Liver (tissue), 9 donors: ENCODE measurements around the gene AXDND1. TPM values are rescaled to one million over a fixed set of nuclear protein-coding genes. Genes with fewer than 3 reads are reported as not detected.
"Not testable (repeated sequence)": the region's sequence is repeated elsewhere in the genome, so short reads cannot be mapped to it uniquely, and the experiment has no call there.

Experiments used
- DNase-seq: peaks from one replicate; pipeline ENCODE4 v3.0.0-alpha.2; 2017; ENCODE audit warnings: low spot score
- H3K27ac ChIP-seq, 2 donors: one replicate each; pipeline ENCODE4 v1.7.0; 2013; ENCODE audit warnings: inconsistent platforms in 2 of 2, low read length in 2 of 2, control low read depth in 1 of 2, low read depth in 1 of 2, mild to moderate bottlenecking in 1 of 2
- H3K27me3 ChIP-seq, 4 donors: one replicate each; pipeline versions ENCODE4 v1.6.1 to v1.7.0; 2013; ENCODE audit warnings: low read length in 3 of 4, inconsistent platforms in 1 of 4, mild to moderate bottlenecking in 1 of 4, moderate library complexity in 1 of 4; ENCODE audit not compliant: control insufficient read depth in 4 of 4, insufficient read depth in 4 of 4
- H3K36me3 ChIP-seq, 4 donors: one replicate each; pipeline versions ENCODE4 v1.6.1 to v1.7.0; 2013; ENCODE audit warnings: low read length in 3 of 4, mild to moderate bottlenecking in 3 of 4, low read depth in 1 of 4, moderate library complexity in 1 of 4; ENCODE audit not compliant: control insufficient read depth in 4 of 4, insufficient read depth in 3 of 4
- H3K4me1 ChIP-seq, 4 donors: one replicate each; pipeline versions ENCODE4 v1.6.1 to v1.7.0; 2013; ENCODE audit warnings: low read length in 3 of 4, mild to moderate bottlenecking in 3 of 4, moderate library complexity in 1 of 4; ENCODE audit not compliant: control insufficient read depth in 4 of 4, insufficient read depth in 4 of 4
- H3K4me3 ChIP-seq, 3 donors: one replicate each; pipeline versions ENCODE4 v1.6.1 to v1.7.0; 2013; ENCODE audit warnings: low read length in 3 of 3, control low read depth in 1 of 3, low read depth in 1 of 3, mild to moderate bottlenecking in 1 of 3
- H3K9ac ChIP-seq, 2 donors: one replicate each; pipeline ENCODE4 v1.7.0; 2013; ENCODE audit warnings: low read length in 2 of 2, mild to moderate bottlenecking in 2 of 2, moderate library complexity in 2 of 2, control low read depth in 1 of 2, low read depth in 1 of 2
- H3K9me3 ChIP-seq, 4 donors: one replicate each; pipeline versions ENCODE4 v1.6.1 to v1.7.0; 2013; ENCODE audit warnings: low read length in 3 of 4; ENCODE audit not compliant: control insufficient read depth in 4 of 4
- FOXA1 ChIP-seq: IDR thresholded peaks from 2 replicates; pipeline ENCODE4 v1.6.1; 2016; ENCODE audit warnings: antibody characterized with exemption
- FOXA2 ChIP-seq: IDR thresholded peaks from 2 replicates; pipeline ENCODE4 v1.6.1; 2016; ENCODE audit warnings: antibody characterized with exemption
- GABPA ChIP-seq, 2 donors: IDR thresholded peaks in 1 of 2; conservative IDR thresholded peaks in 1 of 2; 2 replicates each; pipeline ENCODE4 v1.6.1; 2016; ENCODE audit warnings: antibody characterized with exemption in 2 of 2, mild to moderate bottlenecking in 1 of 2, moderate library complexity in 1 of 2
- HNF4A ChIP-seq, 2 donors: conservative IDR thresholded peaks; 2 replicates each; pipeline ENCODE4 v1.6.1; 2016; ENCODE audit warnings: antibody characterized with exemption in 2 of 2, mild to moderate bottlenecking in 2 of 2
- HNF4G ChIP-seq: IDR thresholded peaks from 2 replicates; pipeline ENCODE4 v1.6.1; 2016; ENCODE audit warnings: antibody characterized with exemption
- JUND ChIP-seq, 2 donors: IDR thresholded peaks; 2 replicates each; pipeline ENCODE4 v1.6.1; 2016; ENCODE audit warnings: antibody characterized with exemption in 2 of 2
- NR2F2 ChIP-seq: IDR thresholded peaks from 2 replicates; pipeline ENCODE4 v1.6.1; 2016; ENCODE audit warnings: antibody characterized with exemption
- RAD21 ChIP-seq, 2 donors: IDR thresholded peaks; 2 replicates each; pipeline ENCODE4 v1.6.1; 2016; ENCODE audit warnings: antibody characterized with exemption in 2 of 2, mild to moderate bottlenecking in 2 of 2
- RXRA ChIP-seq, 2 donors: IDR thresholded peaks; 2 replicates each; pipeline ENCODE4 v1.6.1; 2017 to 2018; ENCODE audit warnings: antibody characterized with exemption in 2 of 2, mild to moderate bottlenecking in 1 of 2
- SP1 ChIP-seq: IDR thresholded peaks from 2 replicates; pipeline ENCODE4 v1.6.1; 2018; ENCODE audit warnings: antibody characterized with exemption, mild to moderate bottlenecking
- TAF1 ChIP-seq: conservative IDR thresholded peaks from 2 replicates; pipeline ENCODE4 v1.6.1; 2016; ENCODE audit warnings: antibody characterized with exemption, mild to moderate bottlenecking
- YY1 ChIP-seq: IDR thresholded peaks from 2 replicates; pipeline ENCODE4 v1.6.1; 2016; ENCODE audit warnings: antibody characterized with exemption, mild to moderate bottlenecking
- WGBS: extraction: QIAGEN DNeasy Blood & Tissue Kit; methylation state at CpG from one replicate; pipeline ENCODE4 v1.1.7; 2013; 5-methylcytosine and 5-hydroxymethylcytosine counted together
- polyA plus RNA-seq, 2 donors: library from polyadenylated mRNA; stranded (reverse) in 1 of 2; unstranded in 1 of 2; fragments of 200-250 nt in 1 of 2; fragments of >200 nt in 1 of 2; fragmentation: Nextera tagmentation in 1 of 2; extraction: Ambion mirVana in 1 of 2; gene quantifications; one replicate each; pipeline versions ENCODE4 v1.2.1 to v1.2.3, GENCODE V29; 2013 to 2015
- total RNA-seq, 2 donors: library from RNA; depleted of rRNA; stranded (reverse); fragments of >200 nt; gene quantifications; one replicate each; pipeline ENCODE4 v1.2.3, GENCODE V29; 2014
- TF ChIP-seq, protein P1 (sequence below): IDR thresholded peaks from 2 replicates; pipeline ENCODE4 v1.6.1; 2016; ENCODE audit warnings: antibody characterized with exemption
- TF ChIP-seq, protein P2 (sequence below): IDR thresholded peaks from 2 replicates; pipeline ENCODE4 v1.6.1; 2016; ENCODE audit warnings: antibody characterized with exemption
- TF ChIP-seq, protein P3 (sequence below): IDR thresholded peaks from 2 replicates; pipeline ENCODE4 v1.6.1; 2016; ENCODE audit warnings: antibody characterized with exemption, mild to moderate bottlenecking
- donor health status: healthy.
- donor health status: healthy.
- donor health status: healthy.
- donor health status: healthy.
- donor health status: healthy.

The AXDND1 gene
- total and polyA plus RNA-seq, 4 donors = 0.25 TPM; not detected in 3

DNA sequence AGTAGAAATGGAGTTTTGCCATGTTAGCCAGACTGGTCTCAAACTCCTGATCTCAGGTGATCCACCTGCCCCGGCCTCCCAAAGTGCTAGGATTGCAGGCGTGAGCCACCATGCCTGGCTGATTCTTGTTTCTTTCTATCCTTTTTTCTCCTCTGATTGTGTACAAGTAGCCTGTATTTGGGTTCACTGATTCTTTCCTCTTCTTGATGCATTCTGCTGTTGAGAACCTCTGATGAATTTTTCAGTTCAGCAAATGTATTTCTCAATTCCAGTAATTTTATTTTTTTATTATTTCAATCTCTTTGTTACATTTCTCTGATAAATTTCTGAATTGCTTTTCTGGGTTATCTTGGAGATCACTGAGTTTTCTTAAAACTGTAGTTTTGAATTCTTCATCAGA lies 58.8 kb downstream of the AXDND1 start:
- Histone ChIP-seq H3K36me3 (no peaks in the 10 kb centered on the region), H3K4me3 (no peak overlapping the region), H3K4me1 (no peaks in the 10 kb centered on the region), H3K27me3 (no peaks in the 10 kb centered on the region), H3K27ac (no peak overlapping the region), H3K9ac (no peak overlapping the region), H3K9me3 (peaks cover 1 to 8% (median 6%) of the 10 kb centered on the region in 4 donors)
- WGBS = 93% methylated on average over 2 of the region's 2 CpGs
- no peak for DNase-seq
- TF ChIP-seq SP1 = no peak
- TF ChIP-seq, protein P1, sequence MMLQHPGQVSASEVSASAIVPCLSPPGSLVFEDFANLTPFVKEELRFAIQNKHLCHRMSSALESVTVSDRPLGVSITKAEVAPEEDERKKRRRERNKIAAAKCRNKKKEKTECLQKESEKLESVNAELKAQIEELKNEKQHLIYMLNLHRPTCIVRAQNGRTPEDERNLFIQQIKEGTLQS = no peak
- TF ChIP-seq TAF1 = no peak
- no peak for TF ChIP-seq RXRA (IDR thresholded peaks at IDR 0.05)
- TF ChIP-seq, protein P2, sequence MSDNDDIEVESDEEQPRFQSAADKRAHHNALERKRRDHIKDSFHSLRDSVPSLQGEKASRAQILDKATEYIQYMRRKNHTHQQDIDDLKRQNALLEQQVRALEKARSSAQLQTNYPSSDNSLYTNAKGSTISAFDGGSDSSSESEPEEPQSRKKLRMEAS = no peak
- no peak for TF ChIP-seq YY1
- no peak for TF ChIP-seq HNF4A (conservative IDR thresholded peaks at IDR 0.05)
- TF ChIP-seq, protein P3, sequence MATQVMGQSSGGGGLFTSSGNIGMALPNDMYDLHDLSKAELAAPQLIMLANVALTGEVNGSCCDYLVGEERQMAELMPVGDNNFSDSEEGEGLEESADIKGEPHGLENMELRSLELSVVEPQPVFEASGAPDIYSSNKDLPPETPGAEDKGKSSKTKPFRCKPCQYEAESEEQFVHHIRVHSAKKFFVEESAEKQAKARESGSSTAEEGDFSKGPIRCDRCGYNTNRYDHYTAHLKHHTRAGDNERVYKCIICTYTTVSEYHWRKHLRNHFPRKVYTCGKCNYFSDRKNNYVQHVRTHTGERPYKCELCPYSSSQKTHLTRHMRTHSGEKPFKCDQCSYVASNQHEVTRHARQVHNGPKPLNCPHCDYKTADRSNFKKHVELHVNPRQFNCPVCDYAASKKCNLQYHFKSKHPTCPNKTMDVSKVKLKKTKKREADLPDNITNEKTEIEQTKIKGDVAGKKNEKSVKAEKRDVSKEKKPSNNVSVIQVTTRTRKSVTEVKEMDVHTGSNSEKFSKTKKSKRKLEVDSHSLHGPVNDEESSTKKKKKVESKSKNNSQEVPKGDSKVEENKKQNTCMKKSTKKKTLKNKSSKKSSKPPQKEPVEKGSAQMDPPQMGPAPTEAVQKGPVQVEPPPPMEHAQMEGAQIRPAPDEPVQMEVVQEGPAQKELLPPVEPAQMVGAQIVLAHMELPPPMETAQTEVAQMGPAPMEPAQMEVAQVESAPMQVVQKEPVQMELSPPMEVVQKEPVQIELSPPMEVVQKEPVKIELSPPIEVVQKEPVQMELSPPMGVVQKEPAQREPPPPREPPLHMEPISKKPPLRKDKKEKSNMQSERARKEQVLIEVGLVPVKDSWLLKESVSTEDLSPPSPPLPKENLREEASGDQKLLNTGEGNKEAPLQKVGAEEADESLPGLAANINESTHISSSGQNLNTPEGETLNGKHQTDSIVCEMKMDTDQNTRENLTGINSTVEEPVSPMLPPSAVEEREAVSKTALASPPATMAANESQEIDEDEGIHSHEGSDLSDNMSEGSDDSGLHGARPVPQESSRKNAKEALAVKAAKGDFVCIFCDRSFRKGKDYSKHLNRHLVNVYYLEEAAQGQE = no peak
- TF ChIP-seq NR2F2 = no peak
- no peak for TF ChIP-seq HNF4G
- no peak for TF ChIP-seq JUND (IDR thresholded peaks at IDR 0.05)
- no peak for TF ChIP-seq FOXA2

DNA sequence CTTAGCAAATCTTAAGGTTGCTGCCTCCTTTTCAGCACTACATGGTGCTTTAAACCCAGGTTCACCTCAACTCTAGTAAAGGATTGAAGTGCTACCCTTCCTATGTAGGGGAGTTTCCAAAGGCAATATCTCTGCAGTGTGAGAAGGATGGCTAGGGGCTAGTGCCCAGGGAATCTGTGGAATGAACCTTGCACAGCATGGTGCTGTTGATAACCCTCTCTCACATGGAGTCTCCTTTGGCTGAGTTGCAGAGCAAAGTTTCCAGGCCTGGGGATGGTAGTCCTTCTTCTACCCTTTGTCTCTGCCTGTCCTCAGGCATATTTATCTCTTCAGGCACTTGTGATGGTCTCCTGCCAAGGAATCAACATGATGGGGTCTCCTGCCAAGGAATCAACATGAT lies 59.4 kb downstream of the AXDND1 start:
- TF ChIP-seq FOXA1 (no peak), HNF4A (conservative IDR thresholded peaks at IDR 0.05) (no peak)
- H3K9ac ChIP-seq = no peak overlapping the region
- H3K4me3 ChIP-seq = no peak overlapping the region
- no peaks in the 10 kb centered on the region for H3K27me3 ChIP-seq
- H3K4me1 ChIP-seq = no peaks in the 10 kb centered on the region
- no peak for DNase-seq
- H3K36me3 ChIP-seq = no peaks in the 10 kb centered on the region
- no peak overlapping the region for H3K27ac ChIP-seq
- peaks cover 1 to 8% (median 6%) of the 10 kb centered on the region in 4 donors for H3K9me3 ChIP-seq

DNA sequence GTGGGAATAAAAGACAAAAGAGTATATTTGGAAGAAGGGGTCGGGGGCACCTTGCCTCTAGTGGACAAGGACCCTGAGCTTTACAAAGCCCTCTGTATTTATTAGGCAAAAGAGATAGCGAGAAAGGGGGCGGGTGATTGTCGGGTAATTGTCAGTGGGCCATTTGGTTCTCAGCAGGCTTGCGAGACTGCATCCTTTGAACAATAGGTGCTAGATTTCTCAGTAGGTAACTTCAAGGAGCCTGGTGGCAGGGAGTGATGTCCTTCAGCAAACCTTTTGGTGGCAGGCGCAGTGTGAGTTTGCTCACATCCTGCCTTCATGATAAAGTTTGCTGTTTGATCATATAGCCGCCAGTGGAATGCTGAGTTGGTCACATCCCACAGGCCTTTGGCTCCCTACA lies 71.4 kb downstream of the AXDND1 start:
- no peak overlapping the region for H3K4me3 ChIP-seq
- no peaks in the 10 kb centered on the region for H3K4me1 ChIP-seq
- 78% methylated on average over 7 of the region's 7 CpGs for WGBS
- DNase-seq = no peak
- no peaks in the 10 kb centered on the region for H3K36me3 ChIP-seq
- no peak overlapping the region for H3K27ac ChIP-seq
- no peak overlapping the region for H3K9ac ChIP-seq
- no peaks in the 10 kb centered on the region for H3K9me3 ChIP-seq
- TF ChIP-seq, protein P3 = no peak
- no peak for TF ChIP-seq GABPA (IDR thresholded peaks at IDR 0.05 in 1 of 2, conservative IDR thresholded peaks at IDR 0.05 in 1 of 2)
- TF ChIP-seq RAD21 (IDR thresholded peaks at IDR 0.05) = no peak
- TF ChIP-seq FOXA1 = no peak
- TF ChIP-seq, protein P2 = no peak
- no peak for TF ChIP-seq TAF1
- no peak for TF ChIP-seq RXRA (IDR thresholded peaks at IDR 0.05)
- TF ChIP-seq YY1 = no peak
- TF ChIP-seq, protein P1 = no peak
- no peak for TF ChIP-seq SP1
- H3K27me3 ChIP-seq = no peaks in the 10 kb centered on the region

DNA sequence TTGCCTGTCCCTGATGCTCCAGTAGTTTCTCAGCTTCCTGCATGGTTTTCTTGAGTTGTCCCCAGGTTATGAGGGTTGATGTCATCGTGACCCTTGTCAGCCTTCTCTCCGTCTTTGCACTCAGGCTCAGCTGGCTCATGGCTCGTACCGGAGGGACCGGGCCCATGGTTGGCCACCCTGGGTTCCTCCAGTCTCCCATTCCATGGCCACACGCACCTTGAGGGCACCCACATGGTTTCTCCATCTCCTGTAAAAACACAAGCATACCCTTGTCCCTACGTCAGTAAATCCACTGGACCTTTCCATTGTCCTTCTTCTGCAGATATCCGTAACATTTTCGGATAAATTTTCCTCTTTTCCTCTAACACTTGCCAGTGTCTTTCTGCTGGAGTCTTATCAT lies 73.9 kb downstream of the AXDND1 start:
- not testable (repeated sequence) for H3K27me3 ChIP-seq, H3K36me3 ChIP-seq, H3K9ac ChIP-seq, H3K4me1 ChIP-seq, H3K4me3 ChIP-seq, H3K9me3 ChIP-seq, H3K27ac ChIP-seq, DNase-seq
- 93% methylated on average over 9 of the region's 9 CpGs for WGBS
